GM12892 (cell line): ENCODE measurements around the gene C2orf80.

ENCODE experiments used
- POLR2A ChIP-seq: IDR thresholded peaks from 2 replicates; pipeline ENCODE4 v1.6.1; 2011; ENCODE audit warnings: low read depth, low read length, control low read depth
- POLR2AphosphoS5 ChIP-seq: IDR thresholded peaks from 2 replicates; pipeline ENCODE4 v1.6.1; 2011; ENCODE audit warnings: low read depth, low read length, control low read depth
- TAF1 ChIP-seq: IDR thresholded peaks from 2 replicates; pipeline ENCODE4 v1.6.1; 2011; ENCODE audit warnings: low read depth, mild to moderate bottlenecking, control low read depth, low read length, borderline replicate concordance

DNA sequence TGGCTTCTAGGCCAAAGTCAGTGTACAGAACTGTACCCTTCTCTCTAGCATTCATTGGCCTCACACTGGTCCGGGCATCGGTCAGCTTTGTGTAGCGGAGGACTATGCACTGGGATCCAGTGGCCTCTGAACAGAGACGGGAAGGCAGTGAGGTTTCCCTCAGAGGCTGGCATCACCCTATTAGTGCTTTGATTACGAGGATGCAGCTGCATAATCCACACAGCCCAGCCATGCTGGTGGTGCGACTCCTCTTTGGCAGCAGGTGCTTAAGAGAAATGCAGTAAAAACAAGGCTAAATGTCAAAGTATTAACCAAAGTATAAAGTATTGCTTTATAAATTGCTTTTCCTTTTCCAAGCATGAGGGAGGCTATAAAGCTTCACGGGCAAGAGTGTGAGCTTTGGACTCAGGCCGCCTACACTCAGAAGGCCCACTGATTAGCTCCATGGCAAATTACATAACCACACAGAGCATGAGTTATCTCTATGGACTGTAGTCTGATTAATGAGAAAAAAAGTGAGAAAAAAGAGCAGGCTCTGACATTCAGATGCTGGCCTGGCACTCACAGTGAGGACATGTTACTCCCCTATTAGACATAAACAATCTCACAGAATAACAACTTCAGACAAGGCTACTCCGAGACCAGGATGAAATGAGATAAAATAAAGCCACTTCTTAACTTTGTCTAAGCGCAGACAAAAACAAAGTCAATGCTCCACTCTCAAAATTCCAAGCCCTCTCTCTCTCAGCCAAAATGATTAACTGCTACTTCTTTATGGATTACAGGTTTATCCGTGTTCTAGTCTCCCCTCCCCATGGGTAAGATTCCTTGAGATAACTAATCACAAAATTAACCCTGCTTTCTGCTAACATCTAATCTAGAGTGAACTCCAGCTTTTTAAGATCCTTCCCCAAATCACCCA is 53.8 kb downstream of the C2orf80 start:
- TF ChIP-seq TAF1 = no peak
- TF ChIP-seq POLR2AphosphoS5 = no peak
- no peak for TF ChIP-seq POLR2A
